ENCODE results near the gene ZNF286A.
A peak's percentile ranks its signal among the peaks of the same experiment; 100 is the strongest.
"Not testable (repeated sequence)": the region's sequence is repeated elsewhere in the genome, so short reads cannot be mapped to it uniquely, and the experiment has no call there.

- peak in 1 of 3 experiments; percentile 23 for TF ChIP-seq CTCF (optimal IDR thresholded peaks at IDR 0.05 in 1 of 3, IDR thresholded peaks at IDR 0.05 in 1 of 3, conservative IDR thresholded peaks at IDR 0.05 in 1 of 3; ENCODE audit: extremely low read depth in 1 of 3, insufficient read depth in 2 of 3, low read length in 3 of 3)
- TF ChIP-seq EZH2 (IDR thresholded peaks at IDR 0.05; ENCODE audit: low read length): not testable (repeated sequence)
Observed at GRCh38 chr17:15683824-15684478, 15.6 kb upstream of the ZNF286A start, which contains the start of gene TRIM16.

Data from keratinocyte (primary cell).